ENCODE measurements around the gene HSD17B12. TPM values are rescaled to one million over a fixed set of nuclear protein-coding genes. Genes with fewer than 3 reads are reported as not detected.

HSD17B12 gene
- total and polyA plus RNA-seq, 2 of the 8 experiments (the other 6 are each of a cell fraction or from before 2014, with no cell fraction given) = 46.0 to 121 TPM

DNA sequence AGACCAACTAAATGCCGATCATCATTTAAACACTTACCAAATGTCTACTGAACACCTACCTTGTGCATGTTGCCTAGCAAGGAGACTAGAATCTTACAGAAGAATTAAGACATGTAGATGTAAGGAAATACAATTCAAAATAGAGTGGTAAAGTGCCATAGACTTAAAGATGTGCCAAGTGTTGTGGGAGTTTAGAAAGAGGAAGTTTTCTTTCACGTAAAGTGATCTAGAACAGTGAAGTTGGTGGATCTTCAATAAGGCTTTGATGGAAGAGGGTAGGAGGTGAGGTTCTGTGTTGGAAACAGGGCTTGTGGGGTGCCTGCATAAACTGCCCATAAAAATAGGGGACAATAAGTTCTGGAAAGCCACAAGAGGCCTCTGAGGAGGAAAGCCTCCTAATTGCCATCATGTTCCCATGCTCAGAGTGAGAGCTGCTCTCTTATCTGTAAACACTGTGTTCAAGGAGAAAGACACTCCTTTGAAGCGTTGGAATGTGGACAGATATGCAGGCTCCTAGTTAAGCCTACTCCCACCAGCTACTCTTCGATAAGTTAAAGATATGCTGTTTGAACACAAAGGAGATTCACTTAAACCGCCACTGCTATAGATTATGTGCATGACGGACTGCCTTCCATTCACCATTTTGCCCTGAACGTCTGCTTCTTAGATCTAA, 66.7 kb downstream of the HSD17B12 start:
- Histone ChIP-seq H3K4ac (replicated peaks; ENCODE audit: insufficient read length, low read depth, low read length) (no peak overlapping the region), H2BK120ac (replicated peaks; ENCODE audit: low read depth, low read length) (no peak overlapping the region), H3K4me3 (ENCODE audit: extremely low read depth in 1 of 4, insufficient read depth in 2 of 4, low read depth in 3 of 4, low read length in 4 of 4) (no peak overlapping the region), H3K4me1 (replicated peaks in 1 of 4; ENCODE audit: control insufficient read depth in 3 of 4, insufficient read depth in 4 of 4, low read length in 3 of 4) (no peaks in the 10 kb centered on the region; a peak in 1 of 7 replicates), H4K8ac (ENCODE audit: extremely low read depth, insufficient read depth, low read length) (no peak overlapping the region), H2BK15ac (ENCODE audit: low read length) (no peak overlapping the region), H3K36me3 (ENCODE audit: control insufficient read depth in 2 of 4, insufficient read depth in 4 of 4, low read length in 3 of 4) (no peaks in the 10 kb centered on the region; a peak in 1 of 8 replicates), H2BK12ac (ENCODE audit: low read depth, low read length) (no peak overlapping the region), H3K23ac (ENCODE audit: insufficient read length) (no peak overlapping the region), H4K91ac (replicated peaks; ENCODE audit: insufficient read length, low read length) (no peak overlapping the region), H2AK5ac (ENCODE audit: low read depth, low read length) (no peak overlapping the region), H3K56ac (replicated peaks; ENCODE audit: insufficient read length, low read depth, low read length) (peak overlapping the region; percentile 20), H3K9ac (replicated peaks in 1 of 4; ENCODE audit: extremely low read depth in 1 of 4, low read depth in 3 of 4, low read length in 3 of 4) (no peak overlapping the region), H3K4me2 (ENCODE audit: insufficient read depth in 1 of 2, low read depth in 2 of 2, low read length in 2 of 2) (no peak overlapping the region), H2BK5ac (ENCODE audit: low read depth, low read length) (no peak overlapping the region), H3K18ac (ENCODE audit: extremely low read depth, low read length) (no peak overlapping the region), H4K5ac (ENCODE audit: insufficient read length, low read depth, low read length) (no peak overlapping the region), H3K14ac (ENCODE audit: insufficient read length) (no peak overlapping the region), H3K27me3 (replicated peaks in 1 of 4; ENCODE audit: control insufficient read depth in 3 of 4, extremely low read depth in 1 of 4, insufficient read depth in 3 of 4, low read length in 3 of 4) (no peaks in the 10 kb centered on the region), H2AFZ (ENCODE audit: low read length) (no peak overlapping the region), H4K20me1 (replicated peaks in 1 of 2; ENCODE audit: control insufficient read depth in 1 of 2, insufficient read depth in 2 of 2, low read length in 2 of 2) (peaks cover 0 to 9% of the 10 kb centered on the region in 2 experiments), H3K23me2 (ENCODE audit: low read depth, low read length) (no peaks in the 10 kb centered on the region), H3K27ac (ENCODE audit: low read depth, low read length) (no peak overlapping the region), H3K79me1 (ENCODE audit: low read depth, low read length) (peaks cover 3% of the 10 kb centered on the region; the same call in 1 of the 2 replicates), H3K9me3 (ENCODE audit: insufficient read depth in 2 of 2, low read depth in 1 of 2, low read length in 1 of 2) (no peaks in the 10 kb centered on the region), H2BK20ac (ENCODE audit: low read length) (no peak overlapping the region), H3K79me2 (ENCODE audit: control insufficient read depth in 1 of 2, insufficient read depth in 2 of 2, low read length in 2 of 2) (peaks cover 0 to 35% of the 10 kb centered on the region in 2 experiments; a peak in 2 of 4 replicates)
- 95% methylated on average over 7 of the region's 7 CpGs; no CpG with 5 or more reads in 1 of the 2 experiments for WGBS, 2 experiments (ENCODE audit: extremely low coverage in 1 of 2, insufficient coverage in 1 of 2, insufficient read length in 1 of 2, insufficient replicate concordance in 2 of 2, low coverage in 1 of 2, low lambda C conversion rate in 2 of 2, missing lambda C conversion rate in 1 of 2)
- CTCF ChIA-PET (ENCODE audit: partially characterized antibody) = interaction anchor here (0.6 kb wide), 1 partner anchor 174 kb away, joined by 3 read pairs; no protein-coding TSS in a partner anchor
- POLR2A ChIA-PET (ENCODE audit: partially characterized antibody) = interaction anchor here (1.1 kb wide), 1 partner anchor 15 kb away, joined by 3 read pairs; no protein-coding TSS in a partner anchor
- no peak for DNase-seq (ENCODE audit: low read depth in 1 of 2, low spot score in 2 of 2)
- no peak for FAIRE-seq
- TF ChIP-seq YY1 (IDR thresholded peaks at IDR 0.05; ENCODE audit: low read depth, low read length) = no peak
- TF ChIP-seq POLR2A (IDR thresholded peaks at IDR 0.05; ENCODE audit: control extremely low read depth in 1 of 2, low read depth in 2 of 2, low read length in 2 of 2) = no peak
- no peak for TF ChIP-seq TAF7 (optimal IDR thresholded peaks at IDR 0.05; ENCODE audit: borderline replicate concordance, low read depth, low read length)
- TF ChIP-seq, protein P1, sequence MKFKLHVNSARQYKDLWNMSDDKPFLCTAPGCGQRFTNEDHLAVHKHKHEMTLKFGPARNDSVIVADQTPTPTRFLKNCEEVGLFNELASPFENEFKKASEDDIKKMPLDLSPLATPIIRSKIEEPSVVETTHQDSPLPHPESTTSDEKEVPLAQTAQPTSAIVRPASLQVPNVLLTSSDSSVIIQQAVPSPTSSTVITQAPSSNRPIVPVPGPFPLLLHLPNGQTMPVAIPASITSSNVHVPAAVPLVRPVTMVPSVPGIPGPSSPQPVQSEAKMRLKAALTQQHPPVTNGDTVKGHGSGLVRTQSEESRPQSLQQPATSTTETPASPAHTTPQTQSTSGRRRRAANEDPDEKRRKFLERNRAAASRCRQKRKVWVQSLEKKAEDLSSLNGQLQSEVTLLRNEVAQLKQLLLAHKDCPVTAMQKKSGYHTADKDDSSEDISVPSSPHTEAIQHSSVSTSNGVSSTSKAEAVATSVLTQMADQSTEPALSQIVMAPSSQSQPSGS (IDR thresholded peaks at IDR 0.05; ENCODE audit: low read length) = no peak
- TF ChIP-seq KDM4A (IDR thresholded peaks at IDR 0.05; ENCODE audit: low read depth, low read length, severe bottlenecking) = no peak
- no peak for TF ChIP-seq SAP30 (IDR thresholded peaks at IDR 0.05; ENCODE audit: insufficient read depth, insufficient replicate concordance, low read length)
- no peak for TF ChIP-seq EGR1 (IDR thresholded peaks at IDR 0.05; ENCODE audit: borderline replicate concordance, low read depth, low read length)
- TF ChIP-seq SIX5 (IDR thresholded peaks at IDR 0.05; ENCODE audit: low read depth, low read length) = no peak
- no peak for TF ChIP-seq RBBP5 (IDR thresholded peaks at IDR 0.05; ENCODE audit: borderline replicate concordance, low read depth, low read length)
- TF ChIP-seq, protein P2, sequence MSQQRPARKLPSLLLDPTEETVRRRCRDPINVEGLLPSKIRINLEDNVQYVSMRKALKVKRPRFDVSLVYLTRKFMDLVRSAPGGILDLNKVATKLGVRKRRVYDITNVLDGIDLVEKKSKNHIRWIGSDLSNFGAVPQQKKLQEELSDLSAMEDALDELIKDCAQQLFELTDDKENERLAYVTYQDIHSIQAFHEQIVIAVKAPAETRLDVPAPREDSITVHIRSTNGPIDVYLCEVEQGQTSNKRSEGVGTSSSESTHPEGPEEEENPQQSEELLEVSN (IDR thresholded peaks at IDR 0.05) = no peak
- TF ChIP-seq JUND (IDR thresholded peaks at IDR 0.05; ENCODE audit: low read length) = no peak

Data from H1 (cell line).